HepG2 (cell line): Measurements from ENCODE around the gene ARMH2. TPM values are rescaled to one million over a fixed set of nuclear protein-coding genes. Genes with fewer than 3 reads are reported as not detected.

Experiments used
- AGO1 ChIP-seq: fragments of 200-400 bp; formaldehyde crosslinking; IDR thresholded peaks from 2 replicates; pipeline ENCODE4 v1.6.1; 2017; ENCODE audit warnings: mild to moderate bottlenecking, low read depth, low read length, moderate library complexity; ENCODE audit not compliant: poor library complexity, severe bottlenecking
- FOXP4 ChIP-seq: sonication (generic); formaldehyde crosslinking; IDR thresholded peaks from 2 replicates; pipeline ENCODE4 v1.4.0; 2020; ENCODE audit warnings: missing genetic modification reagents
- GPBP1L1 ChIP-seq: sonication (generic); formaldehyde crosslinking; IDR thresholded peaks from 2 replicates; pipeline ENCODE4 v1.5.0; 2020; ENCODE audit warnings: mild to moderate bottlenecking, missing genetic modification reagents
- KLF11 ChIP-seq: IDR thresholded peaks from 2 replicates; pipeline ENCODE4 v1.6.1; 2016; ENCODE audit warnings: missing compliant biosample characterization
- PAX8 ChIP-seq: sonication (generic); formaldehyde crosslinking; IDR thresholded peaks from 2 replicates; pipeline ENCODE4 v1.8.0; 2022; ENCODE audit warnings: mild to moderate bottlenecking, missing genetic modification reagents, borderline replicate concordance
- POLR2AphosphoS2 ChIP-seq: IDR thresholded peaks from 2 replicates; pipeline ENCODE4 v1.6.1; 2011; ENCODE audit warnings: low read depth, low read length, improper control_type of control experiment
- RBFOX2 ChIP-seq: fragments of 200-400 bp; formaldehyde crosslinking; IDR thresholded peaks from 2 replicates; pipeline ENCODE4 v1.6.1; 2017; ENCODE audit warnings: low read depth, mild to moderate bottlenecking, low read length
- SMARCE1 ChIP-seq: fragments of 450-650 bp; IDR thresholded peaks from 2 replicates; pipeline ENCODE4 v1.6.1; 2017; ENCODE audit warnings: borderline replicate concordance
- SNAPC5 ChIP-seq: sonication (generic); formaldehyde crosslinking; IDR thresholded peaks from 2 replicates; pipeline ENCODE4 v1.8.1; 2023; ENCODE audit warnings: mild to moderate bottlenecking, missing genetic modification reagents, borderline replicate concordance
- ZNF18 ChIP-seq: sonication (generic); formaldehyde crosslinking; IDR thresholded peaks from 2 replicates; pipeline ENCODE4 v1.8.0; 2022; ENCODE audit warnings: mild to moderate bottlenecking, missing genetic modification reagents; ENCODE audit not compliant: insufficient replicate concordance
- ZNF251 ChIP-seq: sonication (generic); formaldehyde crosslinking; IDR thresholded peaks from 2 replicates; pipeline ENCODE4 v1.9.0; 2021; ENCODE audit warnings: mild to moderate bottlenecking, missing genetic modification reagents
- ZNF3 ChIP-seq: IDR thresholded peaks from 2 replicates; pipeline ENCODE4 v1.7.0; 2017; ENCODE audit warnings: inconsistent platforms
- ZNF317 ChIP-seq: sonication (generic); formaldehyde crosslinking; IDR thresholded peaks from 2 replicates; pipeline ENCODE4 v1.5.0; 2020; ENCODE audit warnings: mild to moderate bottlenecking, missing genetic modification reagents
- ZNF326 ChIP-seq: sonication (generic); formaldehyde crosslinking; IDR thresholded peaks from 2 replicates; pipeline ENCODE4 v1.4.0; 2020; ENCODE audit warnings: missing genetic modification reagents, borderline replicate concordance
- ZNF543 ChIP-seq: sonication (generic); formaldehyde crosslinking; IDR thresholded peaks from 2 replicates; pipeline ENCODE4 v1.4.0; 2020; ENCODE audit warnings: mild to moderate bottlenecking, missing genetic modification reagents
- ZNF569 ChIP-seq: sonication (generic); formaldehyde crosslinking; IDR thresholded peaks from 2 replicates; pipeline ENCODE4 v1.5.0; 2020; ENCODE audit warnings: mild to moderate bottlenecking, missing genetic modification reagents, moderate library complexity, borderline replicate concordance
- ZNF574 ChIP-seq: sonication (generic); formaldehyde crosslinking; IDR thresholded peaks from 2 replicates; pipeline ENCODE4 v1.4.0; 2020; ENCODE audit warnings: missing genetic modification reagents
- ZNF709 ChIP-seq: sonication (generic); formaldehyde crosslinking; IDR thresholded peaks from 2 replicates; pipeline ENCODE4 v1.5.0; 2020; ENCODE audit warnings: mild to moderate bottlenecking, missing genetic modification reagents
- ZNF784 ChIP-seq: sonication (generic); formaldehyde crosslinking; IDR thresholded peaks from 2 replicates; pipeline ENCODE4 v1.5.1; 2020; ENCODE audit warnings: missing genetic modification reagents, mild to moderate bottlenecking, borderline replicate concordance
- polyA plus RNA-seq, 8 experiments: library from polyadenylated mRNA; depleted of rRNA in 3 of 8; stranded (reverse) in 7 of 8; unstranded in 1 of 8; fragments of >200 nt; fragmentation: Illumina TruSeq in 4 of 8; extraction: Trizol in 4 of 8; gene quantifications; 2 replicates each; pipeline versions ENCODE4 v1.2.1 to v1.2.3, GENCODE V29; 2011 to 2016; ENCODE audit warnings: low read depth in 4 of 8, missing spikeins in 1 of 8, mixed read lengths in 1 of 8; ENCODE audit not compliant: insufficient read depth in 1 of 8
- total RNA-seq, 5 experiments: library from RNA; depleted of rRNA; stranded (reverse); fragments of >200 nt; fragmentation: Illumina TruSeq; extraction: Trizol; gene quantifications; 2 replicates each; pipeline ENCODE4 v1.2.3, GENCODE V29; 2016; ENCODE audit warnings: low read depth in 1 of 5

ARMH2 gene
- total and polyA plus RNA-seq, 2 of the 13 experiments (the other 11 are each of a cell fraction or from before 2014, with no cell fraction given) = not detected

GRCh38 chr6:24774696-24775519 lies 23.8 kb downstream of the ARMH2 start, which contains the start of gene GMNN (continued):
- TF ChIP-seq ZNF251 (CRISPR knock-in tag) (peak; percentile 30), ZNF317 (CRISPR knock-in tag) (peak; percentile 94), ZNF3 (CRISPR knock-in tag) (no peak), ZNF574 (CRISPR knock-in tag) (peak; percentile 88; the same call in 1 of the 2 replicates), ZNF543 (CRISPR knock-in tag) (peak; percentile 92), ZNF784 (CRISPR knock-in tag) (peak; percentile 99), ZNF709 (CRISPR knock-in tag) (peak; percentile 95; the same call in 1 of the 2 replicates), ZNF569 (CRISPR knock-in tag) (peak; percentile 97; the same call in 1 of the 2 replicates), ZNF326 (CRISPR knock-in tag) (no peak), RBFOX2 (peak; percentile 98), KLF11 (peak; percentile 51; the same call in 1 of the 2 replicates), PAX8 (CRISPR knock-in tag) (peak; percentile 98), SNAPC5 (CRISPR knock-in tag) (peak; percentile 92; the same call in 1 of the 2 replicates), ZNF18 (CRISPR knock-in tag) (peak; percentile 95), GPBP1L1 (CRISPR knock-in tag) (no peak), AGO1 (peak; percentile 85), FOXP4 (CRISPR knock-in tag) (peak; percentile 44; the same call in 1 of the 2 replicates), SMARCE1 (no peak), POLR2AphosphoS2 (no peak)
